ENCODE results near the gene DCAF17. TPM values are rescaled to one million over a fixed set of nuclear protein-coding genes. Genes with fewer than 3 reads are reported as not detected.

DCAF17 gene
- total RNA-seq, 1 donor from 2014 or later = 53.8 TPM

- H3K4me1 ChIP-seq = no peaks in the 10 kb centered on the region
- Mint-ChIP-seq H3K27ac (no peak overlapping the region), H3K36me3 (peaks cover 7% of the 10 kb centered on the region), H3K4me3 (no peak overlapping the region), H3K27me3 (ENCODE audit: insufficient read depth, low read depth) (no peaks in the 10 kb centered on the region), H3K4me1 (no peaks in the 10 kb centered on the region), H3K9me3 (peaks cover 8% of the 10 kb centered on the region)
- H2AFZ ChIP-seq (replicated peaks) = no peak overlapping the region
- TF ChIP-seq EZH2phosphoT487 (IDR thresholded peaks at IDR 0.05) (no peak), CTCF (IDR thresholded peaks at IDR 0.05) (no peak), EZH2 (IDR thresholded peaks at IDR 0.05) (no peak)
- peaks cover 46% of the 10 kb centered on the region for H3K79me2 ChIP-seq (ENCODE audit: low read depth)
- no peak overlapping the region for H3K4me3 ChIP-seq
- H3K9me3 ChIP-seq (ENCODE audit: low read depth) = peaks cover 9% of the 10 kb centered on the region
- H3K9ac ChIP-seq = no peak overlapping the region
- H3K36me3 ChIP-seq = peaks cover 5% of the 10 kb centered on the region
- H3K27me3 ChIP-seq = no peaks in the 10 kb centered on the region
- no peaks in the 10 kb centered on the region for H3F3A ChIP-seq (ENCODE audit: low read depth)
- no peak overlapping the region for H3K4me2 ChIP-seq
- H4K20me1 ChIP-seq (ENCODE audit: low read depth) = no peaks in the 10 kb centered on the region
- DNase-seq (ENCODE audit: low spot score) = no peak
- H3K27ac ChIP-seq = no peak overlapping the region
These were observed 34.7 kb upstream of the DCAF17 start for GRCh38 chr2:171399292-171399691.

- Histone ChIP-seq H3K27ac (no peak overlapping the region), H3K4me1 (no peaks in the 10 kb centered on the region), H3K4me3 (no peak overlapping the region), H3F3A (ENCODE audit: low read depth) (no peaks in the 10 kb centered on the region), H4K20me1 (ENCODE audit: low read depth) (no peaks in the 10 kb centered on the region), H3K36me3 (peaks cover 5% of the 10 kb centered on the region), H3K4me2 (no peak overlapping the region), H3K27me3 (no peaks in the 10 kb centered on the region), H2AFZ (replicated peaks) (peak overlapping the region; percentile 22), H3K79me2 (ENCODE audit: low read depth) (peaks cover 41% of the 10 kb centered on the region), H3K9ac (no peak overlapping the region), H3K9me3 (ENCODE audit: low read depth) (peaks cover 9% of the 10 kb centered on the region)
- peaks cover 7% of the 10 kb centered on the region for H3K36me3 Mint-ChIP-seq
- no peaks in the 10 kb centered on the region for H3K27me3 Mint-ChIP-seq (ENCODE audit: insufficient read depth, low read depth)
- no peak overlapping the region for H3K4me3 Mint-ChIP-seq
- H3K9me3 Mint-ChIP-seq = peaks cover 8% of the 10 kb centered on the region
- no peak for TF ChIP-seq CTCF (IDR thresholded peaks at IDR 0.05)
- no peak for TF ChIP-seq EZH2 (IDR thresholded peaks at IDR 0.05)
- no peak for TF ChIP-seq EZH2phosphoT487 (IDR thresholded peaks at IDR 0.05)
- no peaks in the 10 kb centered on the region for H3K4me1 Mint-ChIP-seq
- no peak for DNase-seq (ENCODE audit: low spot score)
- H3K27ac Mint-ChIP-seq = no peak overlapping the region
These were observed 33.6 kb upstream of the DCAF17 start for GRCh38 chr2:171400395-171400794.

GRCh38 chr2:171401947-171402346, 32.1 kb upstream of the DCAF17 start:
- peaks cover 43% of the 10 kb centered on the region for H3K79me2 ChIP-seq (ENCODE audit: low read depth)

More at GRCh38 chr2:171401947-171402346, 32.1 kb upstream of the DCAF17 start:
- Histone ChIP-seq H3K4me2 (no peak overlapping the region), H3K36me3 (peaks cover 5% of the 10 kb centered on the region), H3K9me3 (ENCODE audit: low read depth) (peaks cover 9% of the 10 kb centered on the region), H3K4me3 (no peak overlapping the region), H3F3A (ENCODE audit: low read depth) (no peaks in the 10 kb centered on the region), H3K9ac (no peak overlapping the region), H3K27me3 (no peaks in the 10 kb centered on the region), H3K27ac (no peak overlapping the region), H4K20me1 (ENCODE audit: low read depth) (no peaks in the 10 kb centered on the region), H3K4me1 (no peaks in the 10 kb centered on the region), H2AFZ (replicated peaks) (no peak overlapping the region)
- no peaks in the 10 kb centered on the region for H3K4me1 Mint-ChIP-seq
- TF ChIP-seq EZH2 (IDR thresholded peaks at IDR 0.05) (no peak), CTCF (IDR thresholded peaks at IDR 0.05) (no peak), EZH2phosphoT487 (IDR thresholded peaks at IDR 0.05) (no peak)
- no peak overlapping the region for H3K4me3 Mint-ChIP-seq
- DNase-seq (ENCODE audit: low spot score) = no peak
- H3K27me3 Mint-ChIP-seq (ENCODE audit: insufficient read depth, low read depth) = no peaks in the 10 kb centered on the region
- peaks cover 7% of the 10 kb centered on the region for H3K36me3 Mint-ChIP-seq
- no peak overlapping the region for H3K27ac Mint-ChIP-seq
- H3K9me3 Mint-ChIP-seq = peaks cover 6% of the 10 kb centered on the region
